HG03108 (cell line): ENCODE measurements around the gene OSMR.

Experiments used
- ATAC-seq: cut with Tn5 transposase; IDR thresholded peaks from one replicate; pipeline ENCODE4 v1.9.1; 2021; ENCODE audit warnings: moderate library complexity; ENCODE audit not compliant: unreplicated experiment

OSMR gene

DNA sequence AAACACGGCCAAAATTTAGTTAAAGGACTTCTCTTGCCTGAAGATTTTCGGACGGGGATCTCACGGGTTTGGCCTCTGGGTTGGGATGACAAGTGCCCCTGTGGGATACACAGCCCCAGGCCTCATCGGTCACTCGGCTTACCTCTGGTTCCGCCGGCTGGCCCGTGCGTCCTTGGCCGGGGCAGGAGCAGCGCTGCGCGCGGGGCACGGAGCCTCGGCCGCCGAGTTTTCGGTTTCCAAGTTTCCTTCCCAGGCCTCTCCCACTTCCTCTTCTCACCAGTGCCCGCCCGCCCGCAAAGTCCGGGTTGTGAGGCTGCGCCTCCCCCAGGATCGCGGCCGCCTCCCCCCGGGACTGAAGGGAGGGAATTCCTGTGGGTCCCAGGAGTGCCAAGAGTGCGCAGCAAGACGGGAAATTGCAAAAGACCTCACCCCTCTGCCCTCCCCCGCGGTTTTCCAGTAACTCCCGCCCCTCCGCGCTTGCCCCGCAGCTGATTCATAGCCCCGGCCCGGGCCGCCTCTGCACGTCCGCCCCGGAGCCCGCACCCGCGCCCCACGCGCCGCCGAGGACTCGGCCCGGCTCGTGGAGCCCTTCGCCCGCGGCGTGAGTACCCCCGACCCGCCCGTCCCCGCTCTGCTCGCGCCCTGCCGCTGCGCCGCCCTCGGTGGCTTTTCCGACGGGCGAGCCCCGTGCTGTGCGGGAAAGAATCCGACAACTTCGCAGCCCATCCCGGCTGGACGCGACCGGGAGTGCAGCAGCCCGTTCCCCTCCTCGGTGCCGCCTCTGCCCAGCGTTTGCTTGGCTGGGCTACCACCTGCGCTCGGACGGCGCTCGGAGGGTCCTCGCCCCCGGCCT lies at the start of gene OSMR:
TSS of gene OSMR (plus strand) at position 487 of the 853 bp plus-strand sequence. CDS start 23,033 bp downstream, outside the sequence.
- ATAC-seq = no peak

DNA sequence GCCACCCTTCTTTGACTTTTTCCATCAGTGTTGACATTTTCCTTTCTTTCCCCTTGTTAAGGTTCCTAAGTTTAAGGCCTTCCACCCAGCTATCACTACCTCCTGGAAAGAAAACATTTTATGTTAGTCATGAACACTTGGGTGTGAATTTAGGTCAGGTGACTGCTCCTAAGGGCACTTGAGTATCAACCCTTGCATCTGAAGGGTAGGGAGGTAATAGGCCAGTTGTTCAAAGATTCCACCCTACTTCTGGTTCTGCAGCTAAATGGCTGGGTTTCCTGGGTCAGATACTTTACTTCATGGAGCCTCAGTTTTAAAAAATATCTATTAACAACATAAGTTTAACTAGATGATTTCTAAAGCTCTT lies 49.1 kb upstream of the OSMR start:
- no peak for ATAC-seq

DNA sequence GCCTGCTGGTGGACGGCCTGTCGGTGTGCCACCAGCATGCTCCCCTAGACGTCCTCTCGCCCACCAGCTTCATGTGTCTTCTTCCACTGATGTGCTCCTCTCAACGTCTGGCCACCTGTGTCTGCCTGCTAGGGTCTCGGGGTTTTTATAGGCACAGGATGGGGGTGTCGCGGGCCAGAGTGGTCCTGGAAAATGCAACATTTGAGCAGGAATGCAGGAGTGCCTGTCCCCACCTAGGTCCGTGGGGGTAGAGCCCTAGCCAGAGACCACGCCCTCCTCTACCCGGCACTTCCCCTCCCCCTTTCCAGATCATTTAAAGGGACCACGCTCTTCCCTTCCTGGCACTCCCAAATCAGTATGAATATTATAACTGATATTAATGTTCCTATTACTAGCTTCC lies 48.0 kb upstream of the OSMR start:
- no peak for ATAC-seq

DNA sequence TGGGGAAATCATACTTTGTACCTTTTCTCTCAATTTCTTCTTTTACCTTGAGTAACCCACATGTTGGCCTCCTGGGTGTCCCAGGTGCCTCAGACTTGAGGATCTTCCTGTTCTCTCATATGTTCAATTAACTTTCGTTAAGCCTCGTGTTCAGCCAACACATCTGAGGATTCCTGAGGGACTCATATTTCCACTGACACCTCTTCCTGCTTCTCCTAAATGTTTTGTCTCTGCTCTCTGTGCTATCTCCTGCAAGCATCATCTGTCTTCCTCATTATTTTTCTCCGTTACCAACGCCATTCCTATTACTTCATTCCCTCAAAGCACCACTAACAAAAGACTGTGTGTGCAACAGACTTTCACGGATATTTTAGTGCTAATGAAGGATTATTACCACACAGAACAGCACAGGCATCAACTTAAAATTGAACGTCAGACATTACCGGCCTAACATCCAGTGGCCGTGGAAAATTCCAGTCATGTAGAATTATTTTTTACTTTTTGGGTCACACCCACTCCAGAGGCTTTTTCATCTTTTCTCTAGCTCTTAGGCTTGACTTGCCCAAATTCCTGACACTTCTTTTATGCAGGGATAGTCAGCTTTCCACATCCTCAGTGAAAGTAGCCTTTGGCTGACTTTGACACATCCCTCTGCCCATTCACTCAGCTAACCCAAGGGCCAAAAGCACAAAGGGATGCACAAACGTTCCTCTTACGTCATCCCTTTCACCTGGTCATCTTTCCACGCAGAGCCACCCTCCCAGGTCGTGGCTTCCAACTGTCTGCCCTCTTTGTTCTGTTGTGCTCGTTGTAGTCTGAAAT lies 46.0 kb upstream of the OSMR start:
- no peak for ATAC-seq

GRCh38 chr5:38800515-38800914 lies 45.3 kb upstream of the OSMR start:
- ATAC-seq = no peak

GRCh38 chr5:38802125-38802524 lies 43.7 kb upstream of the OSMR start:
- ATAC-seq = no peak

- no peak for ATAC-seq
These were observed 42.6 kb upstream of the OSMR start for GRCh38 chr5:38803246-38803645.

DNA sequence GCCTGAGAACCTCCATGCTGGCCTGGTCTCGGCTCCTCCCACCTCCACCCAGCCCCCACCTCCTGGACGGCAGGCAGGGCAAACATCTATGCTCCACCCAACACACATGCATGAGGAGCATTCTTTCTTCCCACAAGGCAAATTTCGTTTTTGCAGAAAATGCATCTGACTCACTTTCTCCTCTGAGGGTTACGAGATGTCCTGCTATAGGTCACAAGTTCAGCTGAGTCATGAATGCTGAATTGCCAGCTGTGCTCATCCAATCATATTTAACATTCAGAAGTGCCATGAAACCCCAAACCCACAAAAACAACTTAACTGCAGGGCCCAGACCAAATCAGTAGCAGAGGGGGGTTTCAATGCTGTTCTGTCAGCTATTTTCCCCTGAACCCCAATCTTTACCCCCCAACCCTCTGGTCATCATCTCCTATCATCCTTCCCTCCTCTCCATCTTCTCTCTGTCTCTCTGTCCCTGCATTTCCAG lies 39.0 kb upstream of the OSMR start:
- ATAC-seq = no peak

DNA sequence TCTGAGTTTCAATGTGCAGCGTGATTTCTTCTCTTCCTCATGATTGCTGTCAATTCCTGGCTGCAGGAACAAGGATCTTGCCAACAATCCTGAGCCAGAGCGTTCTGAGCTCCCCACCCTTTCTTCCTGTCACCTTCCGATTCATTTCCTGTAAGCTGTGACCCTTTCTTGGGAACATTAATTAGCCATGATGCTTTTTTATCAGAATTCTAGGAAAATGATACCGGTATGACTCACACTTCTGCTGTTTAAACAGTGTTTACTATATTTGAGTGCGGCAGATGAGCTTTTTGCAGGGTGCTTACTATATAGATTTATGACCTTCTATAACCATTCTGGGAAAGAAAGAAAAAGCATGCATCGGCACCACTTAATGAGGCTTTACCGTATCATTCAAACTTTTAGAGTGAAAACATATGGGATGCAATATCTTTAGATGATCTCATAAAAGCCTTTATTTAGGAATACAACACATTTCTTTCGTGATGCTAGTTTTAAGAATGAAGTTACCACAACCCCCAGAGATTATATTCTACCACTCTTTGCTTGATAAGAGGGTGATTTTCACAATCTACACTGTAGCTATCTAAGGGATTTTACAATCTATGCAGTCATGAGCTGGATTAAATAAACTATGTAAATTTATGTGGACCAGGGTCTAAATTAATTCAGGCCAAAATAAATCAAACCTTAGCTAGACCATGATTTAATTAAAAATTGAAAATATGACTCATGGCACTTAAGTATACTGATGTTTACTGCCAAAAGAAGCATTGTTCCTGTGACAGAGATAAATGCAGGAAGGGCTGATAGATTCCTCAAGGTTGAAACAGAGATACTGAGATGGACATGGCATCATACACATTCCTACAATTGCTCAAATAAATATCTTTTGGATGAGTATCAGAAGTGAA lies 38.0 kb upstream of the OSMR start:
- ATAC-seq = no peak

DNA sequence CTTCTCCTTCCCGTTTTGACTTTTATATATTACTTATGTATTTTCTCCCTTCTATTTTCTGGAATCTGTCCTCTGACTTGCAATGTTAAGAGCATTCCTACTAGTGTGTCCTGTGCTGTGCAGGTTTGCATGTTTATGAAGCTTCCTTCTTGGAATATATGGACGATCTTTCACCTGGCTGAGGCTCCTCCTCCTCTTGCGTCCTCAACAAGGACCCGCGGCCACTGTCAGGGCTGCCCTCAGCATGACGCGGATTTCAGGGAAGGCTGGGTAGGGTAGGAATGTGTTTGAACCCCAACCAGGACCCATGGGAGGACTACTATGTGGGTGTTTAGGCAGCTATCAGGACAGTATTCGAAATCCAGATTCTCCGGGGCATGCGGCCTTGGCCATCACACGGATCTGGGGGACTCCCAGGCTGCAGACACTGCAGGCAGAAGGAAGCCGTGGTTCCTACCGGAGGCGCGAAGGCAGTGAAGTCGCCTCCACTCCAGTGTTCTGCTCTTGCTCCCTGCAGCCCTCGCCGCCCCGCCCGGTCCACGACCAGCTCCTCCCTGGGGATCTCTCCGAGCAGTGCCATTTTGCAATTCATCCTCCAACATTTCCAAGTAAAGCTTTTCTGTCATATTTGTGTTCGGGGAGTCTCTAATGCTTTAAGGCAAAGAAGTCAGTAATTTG lies 37.0 kb upstream of the OSMR start:
- ATAC-seq = no peak

GRCh38 chr5:38809388-38810359 lies 36.1 kb upstream of the OSMR start:
- no peak for ATAC-seq

- ATAC-seq = no peak
These were observed 30.9 kb upstream of the OSMR start for GRCh38 chr5:38814879-38815278.

DNA sequence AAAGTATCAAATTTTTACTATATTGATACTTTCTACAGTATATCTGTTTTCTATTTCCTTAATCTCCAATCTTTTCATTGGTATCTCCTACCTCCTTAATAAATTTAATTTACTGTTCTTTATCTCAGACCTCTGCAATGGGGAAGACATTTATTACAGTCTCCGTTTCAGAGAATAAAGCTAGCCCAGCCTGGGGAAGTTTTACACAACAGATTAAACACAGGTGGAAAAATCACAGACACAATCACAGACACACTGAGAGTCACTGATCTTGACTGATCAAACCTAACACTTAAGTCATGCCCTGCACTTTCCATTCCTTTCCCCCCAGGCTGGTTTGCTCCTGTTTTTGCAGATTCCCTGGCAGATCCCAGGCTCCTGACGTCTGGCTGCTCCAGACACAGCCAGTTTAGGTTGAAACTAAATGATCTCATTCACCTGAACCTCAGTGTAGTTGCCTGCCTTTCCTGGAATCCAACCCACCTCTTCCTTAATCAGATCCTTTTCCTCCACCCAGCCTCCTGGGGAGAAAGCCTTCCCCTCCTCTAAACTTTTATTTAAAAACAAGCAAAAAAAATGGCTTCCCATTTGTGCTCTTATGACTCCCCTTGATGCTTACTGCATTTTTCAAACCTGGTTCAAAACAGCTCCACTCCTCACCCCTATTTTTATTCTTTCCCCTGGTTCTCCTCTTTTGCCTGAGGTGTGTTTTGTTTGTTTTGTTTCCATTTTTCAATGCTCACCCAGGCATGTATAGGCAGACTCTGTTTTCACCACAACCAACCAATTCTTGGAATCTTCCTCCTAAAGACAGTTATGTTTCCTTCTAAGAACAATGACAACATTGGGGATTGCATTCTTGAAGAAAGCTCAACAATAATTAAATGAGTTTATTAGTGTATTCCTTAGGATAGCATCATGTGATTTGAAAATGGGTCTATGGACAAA lies 29.5 kb upstream of the OSMR start:
- no peak for ATAC-seq

DNA sequence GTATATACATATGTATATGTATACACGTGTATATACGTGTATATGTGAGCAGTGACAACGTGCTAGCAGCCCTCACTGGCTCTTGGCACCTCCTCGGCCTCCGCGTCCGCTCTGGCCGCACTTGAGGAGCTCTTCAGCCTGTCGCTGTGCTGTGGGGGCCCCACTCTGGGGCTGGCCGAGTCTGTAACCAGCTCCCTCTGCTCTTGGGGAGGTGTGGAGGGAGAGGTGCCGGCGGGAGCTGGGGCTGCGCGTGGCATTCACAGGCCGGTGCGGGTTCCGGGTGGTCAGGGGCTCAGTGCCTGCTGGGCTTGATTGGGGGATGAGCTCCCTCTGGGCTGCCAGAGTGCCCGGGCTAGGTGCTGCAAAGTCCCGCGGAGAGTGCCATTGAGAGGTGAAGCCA lies 24.1 kb upstream of the OSMR start:
- no peak for ATAC-seq

GRCh38 chr5:38823503-38823902 lies 22.3 kb upstream of the OSMR start:
- ATAC-seq = no peak

GRCh38 chr5:38824821-38825220 lies 21.0 kb upstream of the OSMR start:
- no peak for ATAC-seq

GRCh38 chr5:38825494-38825893 lies 20.3 kb upstream of the OSMR start:
- ATAC-seq = no peak

DNA sequence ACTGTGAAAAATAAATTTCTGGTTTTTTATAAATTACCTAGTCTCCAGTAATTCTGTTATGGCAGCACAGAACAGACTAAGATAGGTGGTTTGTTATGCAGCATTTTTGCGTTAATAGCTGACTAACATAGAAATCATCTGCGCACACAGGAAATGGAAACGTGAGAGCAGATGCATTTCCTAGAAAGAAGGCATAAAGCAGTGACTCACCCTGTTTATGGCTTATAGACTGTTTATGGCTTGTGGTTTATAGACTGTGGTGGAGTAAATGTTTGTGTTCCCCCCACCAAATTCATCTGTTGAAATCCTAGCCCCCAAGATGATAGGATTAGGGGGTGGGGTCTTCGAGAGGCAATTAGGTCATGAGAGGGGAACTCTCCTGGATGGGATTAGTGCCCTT lies 18.3 kb upstream of the OSMR start:
- no peak for ATAC-seq
